SK-N-SH treated with all-trans-retinoic acid at 6 μM for 48 hours (cell line): Measurements from ENCODE around the gene TFIP11.

Experiments
- ATAC-seq: fragments of 200-7000 bp; cut with Tn5 transposase; 3 replicates; pipeline ENCODE4 v1.9.1; 2020; ENCODE audit warnings: mild to moderate bottlenecking, moderate library complexity
- ARNTL ChIP-seq: fragments of 450-650 bp; formaldehyde crosslinking; IDR thresholded peaks from 2 replicates; pipeline ENCODE4 v1.5.0; 2020; ENCODE audit warnings: low read depth, mild to moderate bottlenecking, moderate library complexity, borderline replicate concordance
- BACH2 ChIP-seq: fragments of 250-450 bp; sonication (Bioruptor Pico); IDR thresholded peaks from 2 replicates; pipeline ENCODE4 v1.9.0; 2021; ENCODE audit warnings: mild to moderate bottlenecking, borderline replicate concordance
- CSDC2 ChIP-seq: fragments of 250-450 bp; sonication (Bioruptor Pico); IDR thresholded peaks from 2 replicates; pipeline ENCODE4 v1.5.0; 2020; ENCODE audit warnings: mild to moderate bottlenecking, moderate library complexity
- ESRRG ChIP-seq: fragments of 250-450 bp; sonication (Bioruptor Pico); IDR thresholded peaks from 2 replicates; pipeline ENCODE4 v1.6.1; 2021; ENCODE audit warnings: mild to moderate bottlenecking
- GLIS3 ChIP-seq: fragments of 250-450 bp; sonication (Bioruptor Pico); IDR thresholded peaks from 2 replicates; pipeline ENCODE4 v1.5.0; 2020; ENCODE audit warnings: mild to moderate bottlenecking, moderate library complexity
- ISL1 ChIP-seq: fragments of 250-450 bp; sonication (Bioruptor Pico); IDR thresholded peaks from 2 replicates; pipeline ENCODE4 v2.1.2; 2022; ENCODE audit warnings: mild to moderate bottlenecking, moderate library complexity
- OSR1 ChIP-seq: fragments of 250-450 bp; sonication (Bioruptor Pico); IDR thresholded peaks from 2 replicates; pipeline ENCODE4 v1.8.0; 2022; ENCODE audit warnings: moderate library complexity, mild to moderate bottlenecking, inconsistent platforms
- PPARA ChIP-seq: fragments of 250-450 bp; sonication (Bioruptor Pico); IDR thresholded peaks from 2 replicates; pipeline ENCODE4 v1.5.0; 2020; ENCODE audit warnings: mild to moderate bottlenecking, borderline replicate concordance
- RARB ChIP-seq: fragments of 250-450 bp; sonication (Bioruptor Pico); IDR thresholded peaks from 2 replicates; pipeline ENCODE4 v1.8.0; 2021; ENCODE audit warnings: mild to moderate bottlenecking, moderate library complexity
- SNAI2 ChIP-seq: fragments of 250-450 bp; sonication (Bioruptor Pico); IDR thresholded peaks from 2 replicates; pipeline ENCODE4 v1.5.0; 2020; ENCODE audit warnings: mild to moderate bottlenecking, moderate library complexity
- TCF4 ChIP-seq: fragments of 250-450 bp; sonication (Bioruptor Pico); IDR thresholded peaks from 2 replicates; pipeline ENCODE4 v1.8.0; 2021; ENCODE audit warnings: mild to moderate bottlenecking, moderate library complexity, borderline replicate concordance
- TOX ChIP-seq: fragments of 250-450 bp; sonication (Bioruptor Pico); IDR thresholded peaks from 2 replicates; pipeline ENCODE4 v1.8.0; 2021; ENCODE audit warnings: mild to moderate bottlenecking, moderate library complexity, borderline replicate concordance
- ZC3H10 ChIP-seq: fragments of 250-450 bp; sonication (Bioruptor Pico); IDR thresholded peaks from 2 replicates; pipeline ENCODE4 v1.5.1; 2021; ENCODE audit warnings: mild to moderate bottlenecking, moderate library complexity
- ZFP3 ChIP-seq: fragments of 250-450 bp; sonication (Bioruptor Pico); IDR thresholded peaks from 2 replicates; pipeline ENCODE4 v1.5.0; 2020; ENCODE audit warnings: mild to moderate bottlenecking, moderate library complexity
- ZNF565 ChIP-seq: fragments of 450-650 bp; formaldehyde crosslinking; conservative IDR thresholded peaks from 2 replicates; pipeline ENCODE4 v1.5.0; 2020; ENCODE audit warnings: low read depth, mild to moderate bottlenecking, moderate library complexity
- ZNF70 ChIP-seq: fragments of 450-650 bp; formaldehyde crosslinking; IDR thresholded peaks from 2 replicates; pipeline ENCODE4 v1.5.0; 2020; ENCODE audit warnings: mild to moderate bottlenecking, moderate library complexity
- ZNF8 ChIP-seq: fragments of 450-650 bp; formaldehyde crosslinking; IDR thresholded peaks from 2 replicates; pipeline ENCODE4 v1.5.0; 2020; ENCODE audit warnings: mild to moderate bottlenecking, moderate library complexity
- TF ChIP-seq, protein P1 (sequence below): fragments of 250-450 bp; sonication (Bioruptor Pico); IDR thresholded peaks from 2 replicates; pipeline ENCODE4 v1.5.0; 2020; ENCODE audit warnings: mild to moderate bottlenecking, moderate library complexity
- TF ChIP-seq, protein P2 (sequence below): fragments of 250-450 bp; sonication (Bioruptor Pico); IDR thresholded peaks from 2 replicates; pipeline ENCODE4 v1.5.1; 2021; ENCODE audit warnings: mild to moderate bottlenecking, moderate library complexity
- TF ChIP-seq, protein P3 (sequence below): fragments of 250-450 bp; sonication (Bioruptor Pico); IDR thresholded peaks from 2 replicates; pipeline ENCODE4 v1.8.0; 2020; ENCODE audit warnings: mild to moderate bottlenecking, moderate library complexity, borderline replicate concordance
- TF ChIP-seq, protein P4 (sequence below): fragments of 250-450 bp; sonication (Bioruptor Pico); IDR thresholded peaks from 2 replicates; pipeline ENCODE4 v1.8.0; 2021; ENCODE audit warnings: low read depth, mild to moderate bottlenecking, moderate library complexity, borderline replicate concordance
- TF ChIP-seq, protein P5 (sequence below): fragments of 250-450 bp; sonication (Bioruptor Pico); IDR thresholded peaks from 2 replicates; pipeline ENCODE4 v1.5.1; 2020; ENCODE audit warnings: low read depth, mild to moderate bottlenecking, moderate library complexity

Gene TFIP11

DNA sequence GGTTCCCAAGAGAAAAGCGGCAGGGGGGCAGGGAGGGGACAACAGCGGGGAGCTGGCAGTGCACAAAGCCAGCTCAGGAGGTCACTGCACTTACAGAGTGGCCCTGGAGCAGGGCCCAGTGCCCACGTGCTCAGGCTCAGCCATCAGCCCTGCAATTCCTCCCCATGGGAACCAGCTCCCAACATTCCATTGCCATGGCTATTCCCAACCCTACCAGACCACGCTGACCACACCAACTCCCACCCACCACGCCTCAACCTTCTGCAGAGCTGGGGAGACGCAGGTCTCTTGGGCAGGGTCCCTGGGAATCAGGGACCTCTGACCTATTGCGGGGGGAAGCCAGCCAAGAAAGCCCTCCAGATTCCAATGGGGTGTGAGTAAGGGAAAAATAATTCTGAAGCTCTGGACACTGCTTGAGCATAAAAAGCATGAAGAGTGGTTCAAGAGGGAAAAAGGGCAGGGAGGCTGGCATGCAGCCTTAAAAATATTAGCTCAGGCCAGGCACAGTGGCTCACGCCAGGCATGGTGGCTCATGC, 38.3 kb upstream of the TFIP11 start:
- ATAC-seq: peak; percentile 70
- no peak for TF ChIP-seq ESRRG
- no peak for TF ChIP-seq TCF4 (CRISPR knock-in tag)
- TF ChIP-seq, protein P1, sequence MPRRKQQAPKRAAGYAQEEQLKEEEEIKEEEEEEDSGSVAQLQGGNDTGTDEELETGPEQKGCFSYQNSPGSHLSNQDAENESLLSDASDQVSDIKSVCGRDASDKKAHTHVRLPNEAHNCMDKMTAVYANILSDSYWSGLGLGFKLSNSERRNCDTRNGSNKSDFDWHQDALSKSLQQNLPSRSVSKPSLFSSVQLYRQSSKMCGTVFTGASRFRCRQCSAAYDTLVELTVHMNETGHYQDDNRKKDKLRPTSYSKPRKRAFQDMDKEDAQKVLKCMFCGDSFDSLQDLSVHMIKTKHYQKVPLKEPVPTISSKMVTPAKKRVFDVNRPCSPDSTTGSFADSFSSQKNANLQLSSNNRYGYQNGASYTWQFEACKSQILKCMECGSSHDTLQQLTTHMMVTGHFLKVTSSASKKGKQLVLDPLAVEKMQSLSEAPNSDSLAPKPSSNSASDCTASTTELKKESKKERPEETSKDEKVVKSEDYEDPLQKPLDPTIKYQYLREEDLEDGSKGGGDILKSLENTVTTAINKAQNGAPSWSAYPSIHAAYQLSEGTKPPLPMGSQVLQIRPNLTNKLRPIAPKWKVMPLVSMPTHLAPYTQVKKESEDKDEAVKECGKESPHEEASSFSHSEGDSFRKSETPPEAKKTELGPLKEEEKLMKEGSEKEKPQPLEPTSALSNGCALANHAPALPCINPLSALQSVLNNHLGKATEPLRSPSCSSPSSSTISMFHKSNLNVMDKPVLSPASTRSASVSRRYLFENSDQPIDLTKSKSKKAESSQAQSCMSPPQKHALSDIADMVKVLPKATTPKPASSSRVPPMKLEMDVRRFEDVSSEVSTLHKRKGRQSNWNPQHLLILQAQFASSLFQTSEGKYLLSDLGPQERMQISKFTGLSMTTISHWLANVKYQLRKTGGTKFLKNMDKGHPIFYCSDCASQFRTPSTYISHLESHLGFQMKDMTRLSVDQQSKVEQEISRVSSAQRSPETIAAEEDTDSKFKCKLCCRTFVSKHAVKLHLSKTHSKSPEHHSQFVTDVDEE (CRISPR knock-in tag): no peak
- TF ChIP-seq ZFP3 (CRISPR knock-in tag): no peak
- no peak for TF ChIP-seq ZC3H10 (CRISPR knock-in tag)
- TF ChIP-seq ZNF565 (CRISPR knock-in tag): no peak
- no peak for TF ChIP-seq SNAI2
- TF ChIP-seq GLIS3 (CRISPR knock-in tag): no peak
- TF ChIP-seq, protein P2, sequence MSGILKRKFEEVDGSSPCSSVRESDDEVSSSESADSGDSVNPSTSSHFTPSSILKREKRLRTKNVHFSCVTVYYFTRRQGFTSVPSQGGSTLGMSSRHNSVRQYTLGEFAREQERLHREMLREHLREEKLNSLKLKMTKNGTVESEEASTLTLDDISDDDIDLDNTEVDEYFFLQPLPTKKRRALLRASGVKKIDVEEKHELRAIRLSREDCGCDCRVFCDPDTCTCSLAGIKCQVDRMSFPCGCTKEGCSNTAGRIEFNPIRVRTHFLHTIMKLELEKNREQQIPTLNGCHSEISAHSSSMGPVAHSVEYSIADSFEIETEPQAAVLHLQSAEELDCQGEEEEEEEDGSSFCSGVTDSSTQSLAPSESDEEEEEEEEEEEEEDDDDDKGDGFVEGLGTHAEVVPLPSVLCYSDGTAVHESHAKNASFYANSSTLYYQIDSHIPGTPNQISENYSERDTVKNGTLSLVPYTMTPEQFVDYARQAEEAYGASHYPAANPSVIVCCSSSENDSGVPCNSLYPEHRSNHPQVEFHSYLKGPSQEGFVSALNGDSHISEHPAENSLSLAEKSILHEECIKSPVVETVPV (CRISPR knock-in tag): no peak
- TF ChIP-seq, protein P3, sequence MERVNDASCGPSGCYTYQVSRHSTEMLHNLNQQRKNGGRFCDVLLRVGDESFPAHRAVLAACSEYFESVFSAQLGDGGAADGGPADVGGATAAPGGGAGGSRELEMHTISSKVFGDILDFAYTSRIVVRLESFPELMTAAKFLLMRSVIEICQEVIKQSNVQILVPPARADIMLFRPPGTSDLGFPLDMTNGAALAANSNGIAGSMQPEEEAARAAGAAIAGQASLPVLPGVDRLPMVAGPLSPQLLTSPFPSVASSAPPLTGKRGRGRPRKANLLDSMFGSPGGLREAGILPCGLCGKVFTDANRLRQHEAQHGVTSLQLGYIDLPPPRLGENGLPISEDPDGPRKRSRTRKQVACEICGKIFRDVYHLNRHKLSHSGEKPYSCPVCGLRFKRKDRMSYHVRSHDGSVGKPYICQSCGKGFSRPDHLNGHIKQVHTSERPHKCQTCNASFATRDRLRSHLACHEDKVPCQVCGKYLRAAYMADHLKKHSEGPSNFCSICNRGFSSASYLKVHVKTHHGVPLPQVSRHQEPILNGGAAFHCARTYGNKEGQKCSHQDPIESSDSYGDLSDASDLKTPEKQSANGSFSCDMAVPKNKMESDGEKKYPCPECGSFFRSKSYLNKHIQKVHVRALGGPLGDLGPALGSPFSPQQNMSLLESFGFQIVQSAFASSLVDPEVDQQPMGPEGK (CRISPR knock-in tag): no peak
- TF ChIP-seq OSR1 (CRISPR knock-in tag): no peak
- no peak for TF ChIP-seq ZNF8 (CRISPR knock-in tag)
- TF ChIP-seq PPARA: no peak
- no peak for TF ChIP-seq ZNF70 (CRISPR knock-in tag)
- no peak for TF ChIP-seq TOX (CRISPR knock-in tag)
- TF ChIP-seq, protein P4, sequence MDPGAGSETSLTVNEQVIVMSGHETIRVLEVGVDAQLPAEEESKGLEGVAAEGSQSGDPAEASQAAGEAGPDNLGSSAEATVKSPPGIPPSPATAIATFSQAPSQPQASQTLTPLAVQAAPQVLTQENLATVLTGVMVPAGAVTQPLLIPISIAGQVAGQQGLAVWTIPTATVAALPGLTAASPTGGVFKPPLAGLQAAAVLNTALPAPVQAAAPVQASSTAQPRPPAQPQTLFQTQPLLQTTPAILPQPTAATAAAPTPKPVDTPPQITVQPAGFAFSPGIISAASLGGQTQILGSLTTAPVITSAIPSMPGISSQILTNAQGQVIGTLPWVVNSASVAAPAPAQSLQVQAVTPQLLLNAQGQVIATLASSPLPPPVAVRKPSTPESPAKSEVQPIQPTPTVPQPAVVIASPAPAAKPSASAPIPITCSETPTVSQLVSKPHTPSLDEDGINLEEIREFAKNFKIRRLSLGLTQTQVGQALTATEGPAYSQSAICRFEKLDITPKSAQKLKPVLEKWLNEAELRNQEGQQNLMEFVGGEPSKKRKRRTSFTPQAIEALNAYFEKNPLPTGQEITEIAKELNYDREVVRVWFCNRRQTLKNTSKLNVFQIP (CRISPR knock-in tag): no peak
- TF ChIP-seq, protein P5, sequence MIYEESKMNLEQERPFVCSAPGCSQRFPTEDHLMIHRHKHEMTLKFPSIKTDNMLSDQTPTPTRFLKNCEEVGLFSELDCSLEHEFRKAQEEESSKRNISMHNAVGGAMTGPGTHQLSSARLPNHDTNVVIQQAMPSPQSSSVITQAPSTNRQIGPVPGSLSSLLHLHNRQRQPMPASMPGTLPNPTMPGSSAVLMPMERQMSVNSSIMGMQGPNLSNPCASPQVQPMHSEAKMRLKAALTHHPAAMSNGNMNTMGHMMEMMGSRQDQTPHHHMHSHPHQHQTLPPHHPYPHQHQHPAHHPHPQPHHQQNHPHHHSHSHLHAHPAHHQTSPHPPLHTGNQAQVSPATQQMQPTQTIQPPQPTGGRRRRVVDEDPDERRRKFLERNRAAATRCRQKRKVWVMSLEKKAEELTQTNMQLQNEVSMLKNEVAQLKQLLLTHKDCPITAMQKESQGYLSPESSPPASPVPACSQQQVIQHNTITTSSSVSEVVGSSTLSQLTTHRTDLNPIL: no peak
- TF ChIP-seq CSDC2: no peak
- TF ChIP-seq RARB (CRISPR knock-in tag): no peak
- no peak for TF ChIP-seq ISL1 (CRISPR knock-in tag)

DNA sequence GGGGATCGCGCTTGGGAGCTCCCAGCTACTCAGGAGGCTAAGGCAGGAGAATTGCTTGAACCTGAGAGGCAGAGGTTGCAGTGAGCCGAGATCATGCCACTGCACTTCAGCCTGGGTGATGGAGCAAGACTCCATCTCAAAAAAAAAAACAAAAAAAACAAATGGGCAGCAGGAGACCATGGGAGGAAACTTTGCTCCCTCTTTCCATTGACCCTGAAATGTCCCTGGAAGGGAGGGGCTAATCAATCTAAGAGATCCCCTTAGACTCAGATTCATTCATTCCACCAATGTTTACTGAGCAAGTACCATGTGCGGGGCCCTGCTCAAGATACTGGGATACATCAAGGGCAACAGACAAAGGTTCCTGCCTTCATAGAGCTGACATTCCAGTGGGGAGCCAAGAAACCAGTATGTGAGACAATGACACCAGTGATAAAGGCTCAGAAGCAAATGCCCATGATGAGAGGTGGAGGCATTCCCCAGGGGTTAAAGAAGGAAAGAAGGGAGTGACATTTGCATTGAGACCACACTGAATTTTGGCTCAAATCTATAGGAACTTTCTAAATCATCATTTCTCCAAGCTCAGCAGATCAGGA, 37.7 kb upstream of the TFIP11 start:
- ATAC-seq: no peak
- TF ChIP-seq ZC3H10 (CRISPR knock-in tag) (no peak), SNAI2 (no peak), ARNTL (CRISPR knock-in tag) (no peak), ZNF70 (CRISPR knock-in tag) (no peak), ESRRG (no peak), BACH2 (CRISPR knock-in tag) (no peak)
- TF ChIP-seq, protein P3 (CRISPR knock-in tag): no peak
